HepG2 (cell line): ENCODE results near the gene ADAMTS18. TPM values are rescaled to one million over a fixed set of nuclear protein-coding genes. Genes with fewer than 3 reads are reported as not detected.

Experiments
- ELF4 ChIP-seq: sonication (generic); formaldehyde crosslinking; IDR thresholded peaks from 2 replicates; pipeline ENCODE4 v1.5.0; 2020; ENCODE audit warnings: missing genetic modification reagents, mild to moderate bottlenecking, moderate library complexity, borderline replicate concordance
- FIP1L1 ChIP-seq: fragments of 200-400 bp; formaldehyde crosslinking; IDR thresholded peaks from 2 replicates; pipeline ENCODE4 v1.6.1; 2018; ENCODE audit warnings: low read depth, mild to moderate bottlenecking, low read length, moderate library complexity, borderline replicate concordance; ENCODE audit not compliant: insufficient read depth
- FOXA1 ChIP-seq, 2 experiments: fragments of 450-650 bp in 1 of 2; sonication (generic) in 1 of 2; formaldehyde crosslinking in 1 of 2; IDR thresholded peaks; 2 replicates each; pipeline versions ENCODE4 v1.4.0 to v1.6.1; 2016 to 2020; ENCODE audit warnings: missing genetic modification reagents in 1 of 2
- GPN1 ChIP-seq: sonication (generic); formaldehyde crosslinking; IDR thresholded peaks from 2 replicates; pipeline ENCODE4 v1.5.1; 2020; ENCODE audit warnings: missing genetic modification reagents, borderline replicate concordance
- HNRNPUL1 ChIP-seq: fragments of 200-400 bp; formaldehyde crosslinking; IDR thresholded peaks from 2 replicates; pipeline ENCODE4 v1.6.1; 2017; ENCODE audit warnings: low read depth, mild to moderate bottlenecking, low read length, moderate library complexity
- HOXA9 ChIP-seq: sonication (generic); formaldehyde crosslinking; IDR thresholded peaks from 2 replicates; pipeline ENCODE4 v1.8.1; 2022; ENCODE audit warnings: missing genetic modification reagents, mild to moderate bottlenecking, moderate library complexity, borderline replicate concordance
- JARID2 ChIP-seq: sonication (generic); formaldehyde crosslinking; IDR thresholded peaks from 2 replicates; pipeline ENCODE4 v1.8.1; 2023; ENCODE audit warnings: missing genetic modification reagents, inconsistent platforms; ENCODE audit not compliant: insufficient replicate concordance
- MEF2D ChIP-seq: sonication (generic); formaldehyde crosslinking; IDR thresholded peaks from 2 replicates; pipeline ENCODE4 v1.5.1; 2020; ENCODE audit warnings: mild to moderate bottlenecking, missing genetic modification reagents
- MIXL1 ChIP-seq: IDR thresholded peaks from 2 replicates; pipeline ENCODE4 v1.6.1; 2016
- MTA3 ChIP-seq: sonication (generic); formaldehyde crosslinking; IDR thresholded peaks from 2 replicates; pipeline ENCODE4 v1.4.0; 2020; ENCODE audit warnings: missing genetic modification reagents
- PAF1 ChIP-seq: IDR thresholded peaks from 2 replicates; pipeline ENCODE4 v1.6.1; 2016; ENCODE audit warnings: missing genetic modification reagents, missing compliant biosample characterization
- POLR2A ChIP-seq, 2 experiments: IDR thresholded peaks; 2 replicates each; pipeline ENCODE4 v1.6.1; 2011; ENCODE audit warnings: low read depth in 2 of 2, low read length in 2 of 2, mild to moderate bottlenecking in 1 of 2, moderate library complexity in 1 of 2; ENCODE audit not compliant: insufficient read depth in 1 of 2
- PTBP1 ChIP-seq: fragments of 200-400 bp; formaldehyde crosslinking; IDR thresholded peaks from 2 replicates; pipeline ENCODE4 v1.6.1; 2018; ENCODE audit warnings: low read length, low read depth; ENCODE audit not compliant: poor library complexity, severe bottlenecking
- SAFB2 ChIP-seq: sonication (generic); formaldehyde crosslinking; IDR thresholded peaks from 2 replicates; pipeline ENCODE4 v1.5.1; 2020; ENCODE audit warnings: missing genetic modification reagents, low read depth, mild to moderate bottlenecking, borderline replicate concordance
- SCMH1 ChIP-seq: sonication (generic); formaldehyde crosslinking; IDR thresholded peaks from 2 replicates; pipeline ENCODE4 v1.9.0; 2021; ENCODE audit warnings: missing genetic modification reagents, mild to moderate bottlenecking, borderline replicate concordance
- SMARCE1 ChIP-seq: fragments of 450-650 bp; IDR thresholded peaks from 2 replicates; pipeline ENCODE4 v1.6.1; 2017; ENCODE audit warnings: borderline replicate concordance
- SNRNP70 ChIP-seq: fragments of 200-400 bp; formaldehyde crosslinking; IDR thresholded peaks from 2 replicates; pipeline ENCODE4 v1.6.1; 2017; ENCODE audit warnings: mild to moderate bottlenecking, low read depth, low read length, moderate library complexity
- TRIM24 ChIP-seq: sonication (generic); formaldehyde crosslinking; IDR thresholded peaks from 2 replicates; pipeline ENCODE4 v1.8.0; 2022; ENCODE audit warnings: mild to moderate bottlenecking, missing genetic modification reagents
- ZBTB42 ChIP-seq: sonication (generic); formaldehyde crosslinking; IDR thresholded peaks from 2 replicates; pipeline ENCODE4 v1.5.0; 2020; ENCODE audit warnings: mild to moderate bottlenecking, missing genetic modification reagents
- ZNF101 ChIP-seq: sonication (generic); formaldehyde crosslinking; IDR thresholded peaks from 2 replicates; pipeline ENCODE4 v1.4.0; 2020; ENCODE audit warnings: mild to moderate bottlenecking, low read depth, missing genetic modification reagents, borderline replicate concordance
- ZNF235 ChIP-seq: sonication (generic); formaldehyde crosslinking; IDR thresholded peaks from 2 replicates; pipeline ENCODE4 v1.8.1; 2023; ENCODE audit warnings: mild to moderate bottlenecking, missing genetic modification reagents, borderline replicate concordance
- ZNF263 ChIP-seq: sonication (generic); formaldehyde crosslinking; IDR thresholded peaks from 2 replicates; pipeline ENCODE4 v1.4.0; 2020; ENCODE audit warnings: missing genetic modification reagents
- ZNF747 ChIP-seq: sonication (generic); formaldehyde crosslinking; IDR thresholded peaks from 2 replicates; pipeline ENCODE4 v1.8.1; 2023; ENCODE audit warnings: missing genetic modification reagents, mild to moderate bottlenecking, borderline replicate concordance
- ZNF761 ChIP-seq: sonication (generic); formaldehyde crosslinking; conservative IDR thresholded peaks from 2 replicates; pipeline ENCODE4 v1.4.0; 2020; ENCODE audit warnings: mild to moderate bottlenecking, missing genetic modification reagents
- ZNF781 ChIP-seq: sonication (generic); formaldehyde crosslinking; IDR thresholded peaks from 2 replicates; pipeline ENCODE4 v1.5.1; 2020; ENCODE audit warnings: borderline replicate concordance, mild to moderate bottlenecking, missing genetic modification reagents; ENCODE audit errors: not compliant biosample characterization
- ZSCAN31 ChIP-seq: sonication (generic); formaldehyde crosslinking; IDR thresholded peaks from 2 replicates; pipeline ENCODE4 v1.5.0; 2020; ENCODE audit warnings: low read depth, mild to moderate bottlenecking, missing genetic modification reagents
- polyA plus RNA-seq, 8 experiments: library from polyadenylated mRNA; depleted of rRNA in 3 of 8; stranded (reverse) in 7 of 8; unstranded in 1 of 8; fragments of >200 nt; fragmentation: Illumina TruSeq in 4 of 8; extraction: Trizol in 4 of 8; gene quantifications; 2 replicates each; pipeline versions ENCODE4 v1.2.1 to v1.2.3, GENCODE V29; 2011 to 2016; ENCODE audit warnings: low read depth in 4 of 8, missing spikeins in 1 of 8, mixed read lengths in 1 of 8; ENCODE audit not compliant: insufficient read depth in 1 of 8
- total RNA-seq, 5 experiments: library from RNA; depleted of rRNA; stranded (reverse); fragments of >200 nt; fragmentation: Illumina TruSeq; extraction: Trizol; gene quantifications; 2 replicates each; pipeline ENCODE4 v1.2.3, GENCODE V29; 2016; ENCODE audit warnings: low read depth in 1 of 5
- TF ChIP-seq, protein P1 (sequence below): sonication (generic); formaldehyde crosslinking; IDR thresholded peaks from 2 replicates; pipeline ENCODE4 v1.4.0; 2020; ENCODE audit warnings: mild to moderate bottlenecking, missing genetic modification reagents
- TF ChIP-seq, protein P2 (sequence below): IDR thresholded peaks from 2 replicates; pipeline ENCODE4 v1.6.1; 2018; ENCODE audit warnings: missing genetic modification reagents
- TF ChIP-seq, protein P3 (sequence below): sonication (generic); formaldehyde crosslinking; IDR thresholded peaks from 2 replicates; pipeline ENCODE4 v1.8.0; 2022; ENCODE audit warnings: missing genetic modification reagents, low read depth, mild to moderate bottlenecking, borderline replicate concordance

The ADAMTS18 gene
- total and polyA plus RNA-seq, 2 of the 13 experiments (the other 11 are each of a cell fraction or from before 2014, with no cell fraction given) = 0.01 TPM; not detected in 1

DNA sequence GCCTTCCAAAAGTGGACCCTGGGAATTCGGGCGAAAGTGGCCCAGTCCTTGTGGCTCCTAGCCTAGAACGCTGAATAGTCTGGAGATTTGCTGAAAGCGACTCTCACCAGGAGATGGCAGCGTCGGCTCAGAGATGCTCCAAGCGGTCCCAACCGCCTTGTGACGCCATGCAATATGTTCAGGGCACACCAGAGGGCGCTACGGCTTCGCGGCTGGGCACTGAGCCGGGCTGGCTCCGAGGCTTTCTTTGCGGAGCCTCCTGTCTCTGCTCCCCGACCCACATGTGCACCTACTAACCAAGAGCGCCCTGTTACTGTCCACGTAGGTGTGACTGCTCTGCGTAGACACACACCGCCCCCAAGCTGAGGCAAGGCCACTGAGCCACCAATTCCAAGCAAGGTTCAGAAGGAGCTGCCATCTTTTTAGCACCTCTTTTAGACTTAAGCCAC is 198.7 kb downstream of the ADAMTS18 start (continued):
- TF ChIP-seq SAFB2 (no peak), ZBTB42 (CRISPR knock-in tag) (no peak), FIP1L1 (no peak), PAF1 (no peak), MTA3 (CRISPR knock-in tag) (no peak), ZNF747 (no peak; the same call in 1 of the 2 replicates), TRIM24 (no peak), ZNF235 (peak; percentile 85; the same call in 1 of the 2 replicates), SCMH1 (no peak), GPN1 (no peak), ELF4 (CRISPR knock-in tag) (no peak), SNRNP70 (no peak), JARID2 (CRISPR knock-in tag) (no peak), ZNF101 (no peak), MEF2D (CRISPR knock-in tag) (0 out of 2 replicates have a peak, but pooled peaks have one; percentile 35), PTBP1 (no peak), ZNF781 (CRISPR knock-in tag) (peak; percentile 54), ZNF263 (CRISPR knock-in tag) (no peak), ZSCAN31 (peak; percentile 32; the same call in 1 of the 2 replicates), MIXL1 (CRISPR knock-in tag) (peak; percentile 86), SMARCE1 (no peak), ZNF761 (no peak), HNRNPUL1 (no peak), FOXA1 (IDR thresholded peaks at IDR 0.05) (no peak), FOXA1 (CRISPR knock-in tag; IDR thresholded peaks at IDR 0.05) (peak; percentile 41), HOXA9 (CRISPR knock-in tag) (no peak), POLR2A (IDR thresholded peaks at IDR 0.05; ENCODE audit: insufficient read depth in 1 of 2, low read depth in 2 of 2, low read length in 2 of 2) (no peak)
- TF ChIP-seq, protein P1, sequence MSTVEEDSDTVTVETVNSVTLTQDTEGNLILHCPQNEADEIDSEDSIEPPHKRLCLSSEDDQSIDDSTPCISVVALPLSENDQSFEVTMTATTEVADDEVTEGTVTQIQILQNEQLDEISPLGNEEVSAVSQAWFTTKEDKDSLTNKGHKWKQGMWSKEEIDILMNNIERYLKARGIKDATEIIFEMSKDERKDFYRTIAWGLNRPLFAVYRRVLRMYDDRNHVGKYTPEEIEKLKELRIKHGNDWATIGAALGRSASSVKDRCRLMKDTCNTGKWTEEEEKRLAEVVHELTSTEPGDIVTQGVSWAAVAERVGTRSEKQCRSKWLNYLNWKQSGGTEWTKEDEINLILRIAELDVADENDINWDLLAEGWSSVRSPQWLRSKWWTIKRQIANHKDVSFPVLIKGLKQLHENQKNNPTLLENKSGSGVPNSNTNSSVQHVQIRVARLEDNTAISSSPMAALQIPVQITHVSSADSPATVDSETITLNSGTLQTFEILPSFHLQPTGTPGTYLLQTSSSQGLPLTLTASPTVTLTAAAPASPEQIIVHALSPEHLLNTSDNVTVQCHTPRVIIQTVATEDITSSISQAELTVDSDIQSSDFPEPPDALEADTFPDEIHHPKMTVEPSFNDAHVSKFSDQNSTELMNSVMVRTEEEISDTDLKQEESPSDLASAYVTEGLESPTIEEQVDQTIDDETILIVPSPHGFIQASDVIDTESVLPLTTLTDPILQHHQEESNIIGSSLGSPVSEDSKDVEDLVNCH (CRISPR knock-in tag) = no peak
- TF ChIP-seq, protein P2, sequence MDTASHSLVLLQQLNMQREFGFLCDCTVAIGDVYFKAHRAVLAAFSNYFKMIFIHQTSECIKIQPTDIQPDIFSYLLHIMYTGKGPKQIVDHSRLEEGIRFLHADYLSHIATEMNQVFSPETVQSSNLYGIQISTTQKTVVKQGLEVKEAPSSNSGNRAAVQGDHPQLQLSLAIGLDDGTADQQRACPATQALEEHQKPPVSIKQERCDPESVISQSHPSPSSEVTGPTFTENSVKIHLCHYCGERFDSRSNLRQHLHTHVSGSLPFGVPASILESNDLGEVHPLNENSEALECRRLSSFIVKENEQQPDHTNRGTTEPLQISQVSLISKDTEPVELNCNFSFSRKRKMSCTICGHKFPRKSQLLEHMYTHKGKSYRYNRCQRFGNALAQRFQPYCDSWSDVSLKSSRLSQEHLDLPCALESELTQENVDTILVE (CRISPR knock-in tag) = 0 out of 2 replicates have a peak, but pooled peaks have one; percentile 59
- TF ChIP-seq, protein P3, sequence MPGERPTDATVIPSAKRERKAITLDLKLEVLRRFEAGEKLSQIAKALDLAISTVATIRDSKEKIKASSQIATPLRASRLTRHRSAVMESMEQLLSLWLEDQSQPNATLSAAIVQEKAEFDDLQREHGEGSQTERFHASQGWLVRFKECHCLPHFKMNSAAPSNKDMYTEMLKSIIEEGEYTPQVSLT = no peak
